Gastroesophageal sphincter (tissue), 3 donors: ENCODE measurements around the gene NCOA3.

Experiments
- EP300 ChIP-seq: sonication (generic); formaldehyde crosslinking; IDR thresholded peaks from one replicate; pipeline ENCODE4 v1.6.1; 2017; ENCODE audit warnings: antibody characterized with exemption, mild to moderate bottlenecking
- POLR2A ChIP-seq, 2 donors: fragments of 450-650 bp; IDR thresholded peaks; one replicate each; pipeline ENCODE4 v1.6.1; 2017; ENCODE audit warnings: antibody characterized with exemption in 2 of 2, mild to moderate bottlenecking in 2 of 2, moderate library complexity in 1 of 2
- POLR2AphosphoS5 ChIP-seq: sonication (generic); formaldehyde crosslinking; IDR thresholded peaks from one replicate; pipeline ENCODE4 v1.6.1; 2017; ENCODE audit warnings: antibody characterized with exemption
- TF ChIP-seq, protein P1 (sequence below), 4 experiments: fragments of 200-600 bp in 2 of 4; fragments of 450-650 bp in 2 of 4; sonication (generic) in 1 of 4; IDR thresholded peaks; one replicate each; pipeline ENCODE4 v1.5.1; 2017 to 2019; ENCODE audit warnings: antibody characterized with exemption in 4 of 4, mild to moderate bottlenecking in 2 of 4, moderate library complexity in 2 of 4

- TF ChIP-seq POLR2A (IDR thresholded peaks at IDR 0.05) (no peak), EP300 (no peak), POLR2AphosphoS5 (no peak)
- TF ChIP-seq, protein P1, sequence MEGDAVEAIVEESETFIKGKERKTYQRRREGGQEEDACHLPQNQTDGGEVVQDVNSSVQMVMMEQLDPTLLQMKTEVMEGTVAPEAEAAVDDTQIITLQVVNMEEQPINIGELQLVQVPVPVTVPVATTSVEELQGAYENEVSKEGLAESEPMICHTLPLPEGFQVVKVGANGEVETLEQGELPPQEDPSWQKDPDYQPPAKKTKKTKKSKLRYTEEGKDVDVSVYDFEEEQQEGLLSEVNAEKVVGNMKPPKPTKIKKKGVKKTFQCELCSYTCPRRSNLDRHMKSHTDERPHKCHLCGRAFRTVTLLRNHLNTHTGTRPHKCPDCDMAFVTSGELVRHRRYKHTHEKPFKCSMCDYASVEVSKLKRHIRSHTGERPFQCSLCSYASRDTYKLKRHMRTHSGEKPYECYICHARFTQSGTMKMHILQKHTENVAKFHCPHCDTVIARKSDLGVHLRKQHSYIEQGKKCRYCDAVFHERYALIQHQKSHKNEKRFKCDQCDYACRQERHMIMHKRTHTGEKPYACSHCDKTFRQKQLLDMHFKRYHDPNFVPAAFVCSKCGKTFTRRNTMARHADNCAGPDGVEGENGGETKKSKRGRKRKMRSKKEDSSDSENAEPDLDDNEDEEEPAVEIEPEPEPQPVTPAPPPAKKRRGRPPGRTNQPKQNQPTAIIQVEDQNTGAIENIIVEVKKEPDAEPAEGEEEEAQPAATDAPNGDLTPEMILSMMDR (IDR thresholded peaks at IDR 0.05): no peak
These were observed 158.9 kb downstream of the NCOA3 start for GRCh38 chr20:47660602-47660905.
